Effector memory CD8-positive, alpha-beta T cell (primary cell): ENCODE results near the gene USPL1.
A peak's percentile ranks its signal among the peaks of the same experiment; 100 is the strongest.
"Not testable (repeated sequence)": the region's sequence is repeated elsewhere in the genome, so short reads cannot be mapped to it uniquely, and the experiment has no call there.

Experiments used
- ATAC-seq: fragments of 150-1000 bp; cut with Tn5 transposase; replicated peaks from 2 replicates; pipeline ENCODE4 v1.10.0; 2021; ENCODE audit warnings: mild to moderate bottlenecking, moderate library complexity
- DNase-seq, 3 experiments: peaks; one replicate each; pipeline ENCODE4 v3.0.0; 2021
- H3K27ac Mint-ChIP-seq, 2 donors: one replicate each; pipeline ENCODE4 v1.8.0; 2022; ENCODE audit warnings: mild to moderate bottlenecking in 2 of 2, mixed read lengths in 2 of 2, moderate library complexity in 2 of 2
- H3K27me3 Mint-ChIP-seq, 2 donors: one replicate each; pipeline ENCODE4 v1.8.0; 2022; ENCODE audit warnings: mixed read lengths in 2 of 2
- H3K36me3 Mint-ChIP-seq: one replicate; pipeline ENCODE4 v1.8.0; 2022; ENCODE audit warnings: mild to moderate bottlenecking, moderate library complexity, mixed read lengths; ENCODE audit not compliant: insufficient read depth
- H3K4me1 Mint-ChIP-seq, 2 donors: one replicate each; pipeline ENCODE4 v1.8.0; 2022; ENCODE audit warnings: low read depth in 2 of 2, mixed read lengths in 2 of 2
- H3K4me3 Mint-ChIP-seq, 2 donors: one replicate each; pipeline ENCODE4 v1.8.0; 2022; ENCODE audit warnings: mild to moderate bottlenecking in 2 of 2, mixed read lengths in 2 of 2, moderate library complexity in 2 of 2
- H3K9me3 Mint-ChIP-seq, 2 donors: one replicate each; pipeline ENCODE4 v1.8.0; 2022; ENCODE audit warnings: mixed read lengths in 2 of 2

The USPL1 gene

DNA sequence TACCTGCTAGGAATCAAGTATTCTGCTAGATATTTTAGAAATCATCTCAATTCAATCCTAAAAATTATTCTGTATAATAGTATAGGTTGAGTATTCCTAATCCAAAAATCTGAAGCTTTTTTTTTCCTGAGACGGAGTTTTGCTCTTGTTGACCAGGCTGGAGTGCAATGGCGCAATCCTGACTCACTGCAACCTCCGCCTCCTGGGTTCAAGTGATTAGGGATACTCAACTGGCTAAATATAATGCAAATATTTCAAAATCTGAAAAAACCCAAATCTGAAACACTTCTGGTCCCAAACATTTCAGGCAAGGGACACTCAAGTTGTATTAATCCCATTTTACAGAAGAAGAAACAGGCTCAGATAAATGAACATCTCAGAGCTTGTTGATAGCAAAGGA is 17.2 kb upstream of the USPL1 start:
- Mint-ChIP-seq H3K9me3 (no peaks in the 10 kb centered on the region), H3K4me3 (no peak overlapping the region), H3K27ac (no peak overlapping the region), H3K27me3 (no peaks in the 10 kb centered on the region), H3K4me1 (no peaks in the 10 kb centered on the region), H3K36me3 (no peaks in the 10 kb centered on the region)
- ATAC-seq (no peak), DNase-seq (no peak)

DNA sequence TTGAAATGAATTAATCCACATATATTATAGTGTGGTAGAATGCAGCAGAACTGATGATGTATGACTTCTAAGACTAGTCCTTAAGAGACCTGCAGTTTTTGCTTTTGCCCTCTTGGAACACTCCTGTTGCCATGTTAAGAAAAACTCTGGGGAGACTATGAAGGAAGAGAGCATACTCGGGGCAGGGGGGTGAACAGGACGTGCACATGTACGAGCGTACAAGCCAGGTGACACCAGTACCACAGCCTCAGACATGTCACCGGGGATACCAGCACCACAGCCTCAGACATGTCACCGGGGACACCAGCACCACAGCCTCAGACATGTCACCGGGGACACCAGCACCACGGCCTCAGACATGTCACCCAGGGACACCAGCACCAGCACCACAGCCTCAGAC is 15.9 kb upstream of the USPL1 start:
- ATAC-seq (no peak), DNase-seq (no peak)
- Mint-ChIP-seq H3K36me3 (no peaks in the 10 kb centered on the region), H3K4me3 (no peak overlapping the region), H3K27me3 (no peaks in the 10 kb centered on the region), H3K4me1 (no peaks in the 10 kb centered on the region), H3K27ac (no peak overlapping the region), H3K9me3 (no peaks in the 10 kb centered on the region)

DNA sequence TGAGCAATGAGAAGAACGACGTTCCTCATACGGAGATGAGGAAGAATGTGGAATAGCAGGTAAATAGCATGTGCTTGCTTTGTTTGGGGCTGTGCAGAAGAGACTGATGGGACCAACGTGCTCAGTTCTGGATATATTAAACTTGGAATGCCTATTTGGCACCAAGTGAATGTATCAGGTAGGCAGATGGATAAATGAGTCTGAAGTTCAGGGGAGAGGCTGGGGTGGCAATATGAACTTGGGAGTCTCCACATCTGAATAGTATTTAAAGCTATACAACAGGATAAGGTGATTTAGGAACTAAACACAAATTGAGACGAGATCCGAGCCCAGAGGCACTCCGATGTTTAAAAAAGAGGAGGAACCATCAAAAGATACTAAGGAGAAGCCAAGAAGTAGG is 12.7 kb upstream of the USPL1 start:
- no peaks in the 10 kb centered on the region for H3K36me3 Mint-ChIP-seq
- H3K9me3 Mint-ChIP-seq: no peaks in the 10 kb centered on the region
- no peaks in the 10 kb centered on the region for H3K27me3 Mint-ChIP-seq
- peaks cover 7 to 14% of the 10 kb centered on the region in 2 donors for H3K4me1 Mint-ChIP-seq
- ATAC-seq (no peak), DNase-seq (no peak)
- H3K27ac Mint-ChIP-seq: no peak overlapping the region
- no peak overlapping the region for H3K4me3 Mint-ChIP-seq

DNA sequence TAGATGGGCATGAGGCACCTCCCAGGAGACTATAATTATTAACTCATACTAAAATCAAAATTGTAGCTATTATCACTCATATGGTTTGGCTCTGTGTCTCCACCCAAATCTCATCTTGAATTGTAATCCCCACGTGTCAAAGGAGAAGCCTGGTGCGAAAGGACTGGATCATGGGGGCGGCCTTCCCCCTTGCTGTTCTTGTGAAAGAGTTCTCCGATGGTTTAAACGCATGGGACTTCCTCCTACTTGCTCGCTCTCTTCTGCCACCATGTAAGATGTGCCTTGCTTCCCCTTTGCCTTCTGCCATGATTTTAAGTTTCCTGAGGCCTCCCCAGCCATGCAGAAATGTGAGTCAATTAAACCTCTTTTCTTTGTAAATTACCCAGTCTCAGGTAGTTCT is 10.5 kb upstream of the USPL1 start:
- not testable (repeated sequence) for H3K9me3 Mint-ChIP-seq, DNase-seq, H3K4me3 Mint-ChIP-seq, H3K27me3 Mint-ChIP-seq, H3K36me3 Mint-ChIP-seq, ATAC-seq
- H3K4me1 Mint-ChIP-seq: peaks cover 7 to 14% of the 10 kb centered on the region in 2 donors
- peak overlapping the region; percentile 71 to 84 for H3K27ac Mint-ChIP-seq

DNA sequence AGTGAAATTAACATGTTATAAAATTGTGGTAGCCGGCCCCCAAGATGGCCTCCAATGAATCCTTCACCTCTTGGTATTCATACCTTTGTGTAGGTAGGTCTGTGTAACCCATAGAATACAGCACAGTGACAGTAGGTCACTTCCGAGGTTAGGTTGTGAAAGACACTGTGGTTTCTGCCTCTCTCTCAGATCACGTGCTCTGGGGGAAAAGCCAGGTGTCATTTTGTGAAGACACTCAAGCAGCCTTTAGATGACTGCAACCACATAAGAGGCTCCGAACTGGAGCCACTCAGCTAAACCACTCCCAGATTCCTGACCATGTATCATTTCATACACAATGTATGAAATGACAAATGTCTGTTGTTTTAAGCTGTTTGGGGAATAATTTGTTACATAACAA is 9.8 kb upstream of the USPL1 start:
- Mint-ChIP-seq H3K4me1 (peaks cover 7 to 14% of the 10 kb centered on the region in 2 donors), H3K4me3 (no peak overlapping the region), H3K9me3 (no peaks in the 10 kb centered on the region), H3K27ac (peak overlapping the region in 1 of 2 donors; percentile 71), H3K36me3 (no peaks in the 10 kb centered on the region), H3K27me3 (no peaks in the 10 kb centered on the region)
- DNase-seq (peak; percentile 61 to 69 (median 63)), ATAC-seq (peak; percentile 99)

DNA sequence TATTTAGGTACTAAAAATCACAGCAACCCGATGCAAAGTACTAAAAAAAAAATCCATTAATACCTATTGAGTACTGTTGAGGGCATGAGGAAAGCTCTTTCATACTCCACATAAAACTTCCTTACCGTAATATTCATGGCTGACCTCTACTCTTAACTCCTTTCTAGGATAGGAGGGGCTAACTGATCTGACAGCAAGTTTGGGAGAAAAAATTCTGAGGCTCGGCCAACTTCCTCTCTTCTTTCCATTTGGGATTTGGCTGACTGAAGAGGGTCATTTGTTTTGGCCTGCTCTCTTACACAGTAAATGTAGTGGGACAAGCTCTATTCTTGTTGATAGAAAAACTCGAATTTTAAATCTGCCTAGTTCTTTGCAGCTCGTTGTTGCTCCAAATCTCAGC is 9.4 kb upstream of the USPL1 start:
- Mint-ChIP-seq H3K27me3 (no peaks in the 10 kb centered on the region), H3K4me1 (peaks cover 7 to 14% of the 10 kb centered on the region in 2 donors)

DNA sequence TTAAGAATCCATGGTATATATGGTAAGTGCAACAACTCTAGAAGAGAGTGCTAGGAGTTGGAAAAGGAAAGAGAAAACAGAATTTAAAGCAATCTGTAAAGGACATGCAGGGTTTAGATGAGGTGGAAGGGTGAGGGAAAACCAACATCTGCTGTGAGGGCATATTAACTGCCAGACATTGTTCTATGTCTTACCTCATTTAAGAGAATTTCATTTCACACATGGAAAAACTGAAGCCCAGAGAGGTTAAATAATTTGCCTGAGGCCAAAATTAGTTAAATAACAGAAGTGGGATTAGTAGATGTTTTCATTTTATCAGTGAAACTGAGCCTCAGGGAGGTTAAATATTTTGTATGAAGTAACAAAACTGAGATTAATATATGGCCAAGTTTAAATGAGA is 7.4 kb upstream of the USPL1 start:
- DNase-seq (no peak), ATAC-seq (no peak)
- no peaks in the 10 kb centered on the region for H3K27me3 Mint-ChIP-seq
- no peak overlapping the region for H3K4me3 Mint-ChIP-seq
- H3K4me1 Mint-ChIP-seq: peaks cover 7 to 14% of the 10 kb centered on the region in 2 donors
- no peaks in the 10 kb centered on the region for H3K9me3 Mint-ChIP-seq
- H3K36me3 Mint-ChIP-seq: no peaks in the 10 kb centered on the region
- H3K27ac Mint-ChIP-seq: no peak overlapping the region

More for the DNA sequence above, 9.4 kb upstream of the USPL1 start:
- Mint-ChIP-seq H3K27ac (no peak overlapping the region), H3K4me3 (no peak overlapping the region), H3K36me3 (no peaks in the 10 kb centered on the region), H3K9me3 (no peaks in the 10 kb centered on the region)
- no peak for DNase-seq
- ATAC-seq: no peak

DNA sequence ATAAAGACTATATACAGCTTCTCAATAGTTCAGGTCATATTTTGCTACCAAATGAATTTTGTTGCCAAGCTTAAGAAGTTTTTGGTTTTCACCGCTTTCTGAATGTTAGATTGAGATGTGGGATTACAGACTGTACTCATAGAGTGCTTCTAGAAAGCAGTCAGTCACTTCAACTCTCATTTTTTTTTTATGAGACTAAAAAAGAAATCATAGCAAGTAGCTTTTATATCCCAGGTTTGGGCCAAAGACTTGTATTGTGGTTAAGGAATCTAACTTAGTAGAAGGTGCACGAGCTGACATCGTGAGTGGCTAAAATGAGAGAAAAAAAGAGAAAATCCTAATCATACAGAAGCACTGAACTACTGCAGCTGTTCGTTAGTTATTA is 2.2 kb upstream of the USPL1 start:
- no peak for DNase-seq
- no peak for ATAC-seq
- Mint-ChIP-seq H3K27me3 (no peaks in the 10 kb centered on the region), H3K36me3 (no peaks in the 10 kb centered on the region), H3K27ac (no peak overlapping the region), H3K4me1 (peaks cover 11 to 19% of the 10 kb centered on the region in 2 donors), H3K4me3 (no peak overlapping the region), H3K9me3 (no peaks in the 10 kb centered on the region)

DNA sequence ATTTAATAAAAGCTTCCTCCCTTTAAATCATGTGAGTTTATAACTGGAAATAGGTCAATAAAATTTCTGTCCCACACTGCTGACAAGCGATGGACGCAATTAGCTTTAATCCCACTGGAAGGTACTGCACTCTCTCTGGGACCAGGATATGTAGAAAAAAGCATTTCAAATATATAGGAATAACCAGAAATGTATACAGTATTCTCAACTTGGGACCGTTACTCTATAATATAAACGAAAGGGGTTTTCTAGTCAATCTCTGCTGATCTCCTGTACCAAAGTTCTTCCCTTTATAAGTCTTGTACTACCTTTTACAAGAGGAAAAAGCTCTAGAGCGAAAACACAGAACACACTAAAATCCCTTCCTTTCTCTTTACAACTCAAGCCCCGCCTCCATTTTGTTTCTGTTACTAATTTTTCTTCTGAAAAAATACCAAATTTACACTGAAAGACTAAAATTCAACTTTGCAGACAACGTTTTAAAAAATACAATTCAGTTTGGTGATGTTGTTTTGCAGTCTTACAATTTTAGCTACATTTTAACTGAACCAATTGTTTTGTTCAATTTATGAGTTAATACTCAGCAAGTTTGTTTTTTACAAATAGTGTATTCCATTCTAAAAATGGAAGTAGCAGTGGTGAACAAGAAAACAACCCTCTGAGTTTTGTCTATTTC is 1.7 kb upstream of the USPL1 start:
- DNase-seq: no peak
- Mint-ChIP-seq H3K27ac (no peak overlapping the region), H3K9me3 (no peaks in the 10 kb centered on the region), H3K4me3 (no peak overlapping the region), H3K27me3 (no peaks in the 10 kb centered on the region), H3K4me1 (peaks cover 11 to 21% of the 10 kb centered on the region in 2 donors), H3K36me3 (no peaks in the 10 kb centered on the region)
- no peak for ATAC-seq

DNA sequence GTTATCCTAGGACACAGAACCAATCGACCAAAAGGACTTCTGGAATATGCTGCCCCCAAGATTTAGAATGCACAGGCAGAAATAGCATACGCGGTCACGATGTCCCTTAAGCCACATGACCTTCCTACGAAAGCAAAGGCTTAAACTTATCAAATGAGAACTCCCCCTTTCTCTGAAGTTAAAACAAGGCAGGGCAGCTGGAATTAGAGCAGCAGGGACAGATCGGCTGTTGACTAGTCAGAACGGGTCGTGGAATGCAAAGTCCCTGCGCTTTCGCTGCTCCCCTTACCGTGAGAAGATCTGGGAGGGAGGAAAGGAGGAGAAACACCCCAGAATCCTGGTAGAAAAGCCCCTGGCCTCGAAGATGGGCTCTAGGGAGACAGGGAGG is 799 bp upstream of the USPL1 start:
- Mint-ChIP-seq H3K4me1 (peaks cover 11 to 23% of the 10 kb centered on the region in 2 donors), H3K27me3 (no peaks in the 10 kb centered on the region), H3K36me3 (peaks cover 2% of the 10 kb centered on the region), H3K27ac (no peak overlapping the region), H3K9me3 (no peaks in the 10 kb centered on the region), H3K4me3 (no peak overlapping the region)
- peak in 2 of 3 experiments; percentile 40 to 51 for DNase-seq
- ATAC-seq: peak; percentile 39

DNA sequence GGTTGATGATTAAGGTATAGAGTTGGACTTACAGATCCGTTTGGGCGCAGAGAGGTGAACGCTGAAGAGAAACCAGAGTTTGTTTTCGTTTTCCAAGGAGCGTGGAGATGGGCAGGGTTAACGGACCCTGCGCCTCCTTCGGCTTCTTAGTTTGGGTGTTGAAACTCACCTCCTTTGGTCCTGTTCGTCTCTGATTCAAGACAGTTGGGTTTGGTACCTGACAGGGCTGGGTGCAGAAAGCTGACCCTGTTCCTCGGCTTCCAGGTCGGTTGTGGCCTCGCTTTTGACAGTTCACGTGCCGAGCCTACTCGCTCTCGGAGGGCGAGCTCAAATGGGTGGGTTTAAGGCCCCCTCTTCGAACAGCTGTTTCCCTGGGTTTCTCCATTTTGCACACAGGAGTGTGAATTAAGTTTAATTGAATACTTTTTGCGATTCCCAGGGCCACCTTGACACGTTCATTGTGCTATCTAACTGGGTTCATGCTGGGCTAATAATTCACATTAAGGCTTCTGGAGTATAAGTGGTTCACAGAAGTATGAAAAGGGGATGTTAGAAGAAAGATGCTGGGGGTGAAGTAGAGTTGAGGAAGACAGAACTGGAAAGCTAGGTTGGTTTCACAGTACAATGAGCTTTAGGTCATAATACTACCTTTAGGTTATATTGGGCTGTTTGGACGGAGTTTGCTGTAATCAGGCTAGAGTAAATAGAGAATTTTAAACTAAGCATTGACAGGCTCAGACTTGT is 638 bp downstream of the USPL1 start:
- DNase-seq: peak; percentile 6 to 22 (median 22)
- H3K27me3 Mint-ChIP-seq: no peaks in the 10 kb centered on the region
- no peak for ATAC-seq
- no peak overlapping the region for H3K4me3 Mint-ChIP-seq
- H3K9me3 Mint-ChIP-seq: no peaks in the 10 kb centered on the region
- no peak overlapping the region for H3K27ac Mint-ChIP-seq
- H3K36me3 Mint-ChIP-seq: peaks cover 10% of the 10 kb centered on the region
- peaks cover 14 to 29% of the 10 kb centered on the region in 2 donors for H3K4me1 Mint-ChIP-seq

DNA sequence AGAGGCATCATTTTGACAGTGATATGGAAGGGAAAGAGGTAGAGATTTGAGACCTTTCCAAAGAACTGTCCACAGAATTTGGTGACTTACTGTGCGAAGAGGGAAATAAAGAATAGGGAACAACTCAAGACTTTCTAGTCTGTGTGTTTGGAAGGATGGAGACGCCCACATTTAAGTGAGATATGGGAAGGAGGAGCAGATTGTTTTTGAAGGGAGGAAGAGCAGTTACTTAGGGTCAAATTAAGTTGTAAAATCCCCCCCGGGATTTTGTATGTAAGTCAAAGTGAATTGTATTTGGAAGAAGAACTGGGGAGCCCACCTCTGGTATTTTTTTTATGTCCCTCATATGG is 1.2 kb downstream of the USPL1 start:
- Mint-ChIP-seq H3K27ac (no peak overlapping the region), H3K4me1 (peaks cover 16 to 29% of the 10 kb centered on the region in 2 donors), H3K9me3 (no peaks in the 10 kb centered on the region), H3K27me3 (no peaks in the 10 kb centered on the region), H3K4me3 (no peak overlapping the region), H3K36me3 (peaks cover 15% of the 10 kb centered on the region)
- DNase-seq (no peak), ATAC-seq (no peak)

DNA sequence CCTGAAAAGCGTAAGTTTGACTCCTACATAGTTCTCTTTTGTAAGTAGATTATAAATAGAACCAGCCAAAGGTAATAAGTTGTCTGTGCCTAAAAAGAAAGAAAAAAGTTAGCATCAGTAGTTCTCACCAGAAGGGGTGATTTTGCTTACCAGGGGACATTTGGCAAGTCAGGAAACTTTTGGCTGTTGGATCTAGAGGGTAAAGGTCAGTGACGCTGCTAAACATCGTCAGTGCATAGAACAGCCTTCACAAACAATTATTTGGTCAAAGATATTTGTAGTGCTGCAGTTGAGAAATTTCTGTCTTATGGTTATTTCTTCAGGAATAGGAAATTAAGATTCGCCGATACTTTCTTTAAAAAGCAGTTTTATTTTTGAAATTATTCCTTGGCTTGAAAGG is 2.0 kb downstream of the USPL1 start:
- ATAC-seq: no peak
- no peak overlapping the region for H3K27ac Mint-ChIP-seq
- H3K9me3 Mint-ChIP-seq: no peaks in the 10 kb centered on the region
- no peak for DNase-seq
- peaks cover 22% of the 10 kb centered on the region for H3K36me3 Mint-ChIP-seq
- H3K4me1 Mint-ChIP-seq: peaks cover 20 to 29% of the 10 kb centered on the region in 2 donors
- no peak overlapping the region for H3K4me3 Mint-ChIP-seq
- H3K27me3 Mint-ChIP-seq: no peaks in the 10 kb centered on the region

DNA sequence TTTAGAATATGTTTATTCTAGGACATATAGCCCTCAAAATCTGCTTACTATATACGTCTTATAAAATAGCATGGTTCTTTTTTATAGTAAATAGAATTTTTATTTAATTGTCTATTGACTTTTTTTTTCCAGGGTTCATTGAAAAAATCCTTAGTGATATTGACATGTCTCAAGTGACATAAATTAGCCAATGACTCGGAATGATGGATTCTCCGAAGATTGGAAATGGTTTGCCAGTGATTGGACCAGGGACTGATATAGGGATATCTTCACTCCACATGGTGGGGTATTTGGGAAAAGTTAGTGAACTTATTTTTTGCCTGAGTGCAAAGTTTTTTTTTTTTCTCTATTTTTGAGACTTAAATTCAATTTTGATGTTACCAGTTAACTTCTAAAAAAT is 3.2 kb downstream of the USPL1 start:
- no peaks in the 10 kb centered on the region for H3K9me3 Mint-ChIP-seq
- no peak for DNase-seq
- peaks cover 27% of the 10 kb centered on the region for H3K36me3 Mint-ChIP-seq
- peaks cover 19 to 28% of the 10 kb centered on the region in 2 donors for H3K4me1 Mint-ChIP-seq
- no peak overlapping the region for H3K27ac Mint-ChIP-seq
- no peak overlapping the region for H3K4me3 Mint-ChIP-seq
- no peaks in the 10 kb centered on the region for H3K27me3 Mint-ChIP-seq
- ATAC-seq: no peak
